ENCODE results near the gene EMC8. TPM values are rescaled to one million over a fixed set of nuclear protein-coding genes. Genes with fewer than 3 reads are reported as not detected.

The EMC8 gene
- total and polyA plus RNA-seq, 2 experiments from 2014 or later = 51.1 to 69.4 TPM

GRCh38 chr16:85810742-85811115, 11.4 kb upstream of the EMC8 start:
- Mint-ChIP-seq H3K27me3 (ENCODE audit: insufficient read depth, low read depth, poor library complexity) (peaks cover 11% of the 10 kb centered on the region), H3K27ac (no peak overlapping the region), H3K4me1 (peaks cover 5% of the 10 kb centered on the region; the same call in 2 of the 3 replicates), H3K4me3 (no peak overlapping the region), H3K9me3 (no peaks in the 10 kb centered on the region), H3K36me3 (ENCODE audit: low read depth) (peaks cover 24% of the 10 kb centered on the region)
- ATAC-seq (no peak), DNase-seq (ENCODE audit: low spot score) (no peak)
- Histone ChIP-seq H3K4me2 (no peak overlapping the region), H4K20me1 (replicated peaks; ENCODE audit: insufficient read depth) (no peaks in the 10 kb centered on the region), H3K36me3 (ENCODE audit: insufficient read depth) (peaks cover 13% of the 10 kb centered on the region), H3K4me1 (ENCODE audit: insufficient read depth) (no peaks in the 10 kb centered on the region), H3F3A (replicated peaks; ENCODE audit: low read depth) (0 out of 2 replicates have a peak, but pooled peaks cover 3% of the 10 kb centered on the region), H3K27ac (ENCODE audit: low read depth) (no peak overlapping the region), H3K79me2 (replicated peaks; ENCODE audit: insufficient read depth) (no peaks in the 10 kb centered on the region), H3K4me3 (no peak overlapping the region), H3K9me2 (ENCODE audit: insufficient read depth) (no peaks in the 10 kb centered on the region), H2AFZ (no peak overlapping the region), H3K27me3 (ENCODE audit: insufficient read depth) (no peaks in the 10 kb centered on the region; the same call in 1 of the 2 replicates)
- TF ChIP-seq STAT1 (IDR thresholded peaks at IDR 0.05; ENCODE audit: unreplicated experiment) = no peak
- no peak for TF ChIP-seq ETS1 (IDR thresholded peaks at IDR 0.05)
- no peak for TF ChIP-seq ZNF331 (CRISPR knock-in tag; IDR thresholded peaks at IDR 0.05; ENCODE audit: low read depth)
- TF ChIP-seq JUNB (IDR thresholded peaks at IDR 0.05; ENCODE audit: unreplicated experiment) = no peak
- TF ChIP-seq CREB1 (CRISPR knock-in tag; IDR thresholded peaks at IDR 0.05; ENCODE audit: low read depth) = no peak
- TF ChIP-seq EZH2phosphoT487 (IDR thresholded peaks at IDR 0.05; ENCODE audit: unreplicated experiment) = no peak
- no peak for TF ChIP-seq EZH2 (IDR thresholded peaks at IDR 0.05; ENCODE audit: low read depth, unreplicated experiment)
- no peak for TF ChIP-seq REST (IDR thresholded peaks at IDR 0.05; ENCODE audit: unreplicated experiment)
- TF ChIP-seq CTCF (conservative IDR thresholded peaks at IDR 0.05; ENCODE audit: low read depth in 2 of 2) = no peak
- no peak for TF ChIP-seq ZNF462 (CRISPR knock-in tag; IDR thresholded peaks at IDR 0.05)
- TF ChIP-seq POLR2AphosphoS5 (IDR thresholded peaks at IDR 0.05; ENCODE audit: low read depth) = no peak
- no peak for TF ChIP-seq ZNF114 (CRISPR knock-in tag; IDR thresholded peaks at IDR 0.05)
- no peak for TF ChIP-seq NANOG (IDR thresholded peaks at IDR 0.05; ENCODE audit: borderline replicate concordance)

All from GM23338 (cell line).